Aorta (tissue), 5 donors: ENCODE results near the gene FZR1. TPM values are rescaled to one million over a fixed set of nuclear protein-coding genes. Genes with fewer than 3 reads are reported as not detected.

ENCODE experiments used
- ATAC-seq: fragments of 200-7000 bp; cut with Tn5 transposase; one replicate; pipeline ENCODE4 v1.9.1; 2022; ENCODE audit warnings: moderate library complexity; ENCODE audit not compliant: low FRiP score
- DNase-seq, 2 donors: peaks; one replicate each; pipeline ENCODE4 v3.0.0-alpha.2; 2020
- H3K27ac ChIP-seq, 2 donors: one replicate each; pipeline ENCODE4 v1.5.1; 2013; ENCODE audit warnings: low read length in 2 of 2, mild to moderate bottlenecking in 2 of 2, moderate library complexity in 2 of 2, control low read depth in 1 of 2, inconsistent platforms in 1 of 2, low read depth in 1 of 2
- H3K27me3 ChIP-seq, 2 donors: one replicate each; pipeline ENCODE4 v1.6.1; 2013; ENCODE audit warnings: control low read depth in 1 of 2, low read length in 1 of 2, mild to moderate bottlenecking in 1 of 2, moderate library complexity in 1 of 2; ENCODE audit not compliant: insufficient read depth in 2 of 2, control insufficient read depth in 1 of 2
- H3K36me3 ChIP-seq, 2 donors: one replicate each; pipeline ENCODE4 v1.6.1; 2013; ENCODE audit warnings: control low read depth in 1 of 2, low read length in 1 of 2, mild to moderate bottlenecking in 1 of 2; ENCODE audit not compliant: insufficient read depth in 2 of 2, control insufficient read depth in 1 of 2
- H3K4me1 ChIP-seq, 2 donors: one replicate each; pipeline ENCODE4 v1.6.1; 2013; ENCODE audit warnings: low read length in 2 of 2, control low read depth in 1 of 2, mild to moderate bottlenecking in 1 of 2, moderate library complexity in 1 of 2; ENCODE audit not compliant: insufficient read depth in 2 of 2, control insufficient read depth in 1 of 2
- H3K4me3 ChIP-seq, 2 donors: one replicate each; pipeline ENCODE4 v1.5.1; 2013; ENCODE audit warnings: low read length in 2 of 2, control low read depth in 1 of 2, mild to moderate bottlenecking in 1 of 2
- H3K9me3 ChIP-seq: one replicate; pipeline ENCODE4 v1.6.1; 2013; ENCODE audit warnings: mild to moderate bottlenecking, low read length; ENCODE audit not compliant: control insufficient read depth
- WGBS, 2 donors: extraction: QIAGEN DNeasy Blood & Tissue Kit; methylation state at CpG; one replicate each; pipeline ENCODE4 v1.1.7; 2013; 5-methylcytosine and 5-hydroxymethylcytosine counted together
- intact Hi-C, 2 donors: fragments of 100-400 bp; cut with DNase I; formaldehyde crosslinking; loops; one replicate each; pipeline versions ENCODE4 v1.14.2 to v1.15.0; 2022
- polyA plus RNA-seq, 2 donors: library from polyadenylated mRNA; stranded (reverse); fragments of 200-250 nt; gene quantifications; one replicate each; pipeline ENCODE4 v1.2.3, GENCODE V29; 2013
- total RNA-seq, 2 donors: library from RNA; stranded (reverse); fragmentation: NEBNext Ultra II Directional; extraction: Animal tissue kit (Norgen Biotek cat#: 25700); gene quantifications; one replicate each; pipeline ENCODE4 v1.2.1, GENCODE V29; 2021
- donor health status: healthy with polysubstance abuse.
- donor health status: Bipolar disorder and iron deficiency.
- donor health status: DM: no; HTN: no; CAD: no.
- donor health status: DM: no; HTN: no; CAD: no.
- donor health status: DM: yes; HTN: yes; CAD: no.

The FZR1 gene
- total and polyA plus RNA-seq, 4 donors = 8.0 to 42.0 (median 29.4) TPM

DNA sequence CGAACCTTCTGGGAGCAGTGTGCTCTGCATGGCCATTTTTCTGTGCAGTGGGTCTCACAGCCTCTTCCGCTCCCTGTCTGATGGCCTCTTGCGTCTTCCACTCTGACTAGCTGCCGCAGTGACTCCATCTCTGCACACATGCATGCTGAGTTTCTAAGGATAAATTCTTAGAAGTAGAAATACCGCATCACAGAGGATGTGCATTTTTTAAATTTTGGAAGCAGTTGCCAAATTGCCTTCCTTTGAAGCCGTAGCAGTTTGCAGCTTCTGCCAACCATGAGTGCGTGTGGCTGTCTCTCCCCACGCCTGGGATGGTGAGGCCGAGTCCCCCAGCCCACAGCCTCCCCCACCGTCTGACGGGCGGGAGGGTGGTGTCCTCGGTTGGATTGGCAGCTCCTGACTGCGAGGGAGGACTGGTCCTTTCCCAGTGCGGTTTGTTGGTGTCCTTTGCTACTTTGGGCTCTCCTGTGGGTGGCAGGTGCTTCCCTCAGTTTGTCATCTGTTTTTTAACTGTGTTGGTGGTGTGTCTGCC lies 9.8 kb downstream of the FZR1 start:
- WGBS, 2 donors = 72 to 79% methylated on average over 15 of the region's 15 CpGs
- ATAC-seq (no peak), DNase-seq (no peak)
- H3K36me3 ChIP-seq = no peaks in the 10 kb centered on the region
- H3K4me3 ChIP-seq = no peak overlapping the region
- no peaks in the 10 kb centered on the region for H3K27me3 ChIP-seq
- H3K27ac ChIP-seq = no peak overlapping the region
- intact Hi-C loops = no loop called here
- no peaks in the 10 kb centered on the region for H3K9me3 ChIP-seq
- H3K4me1 ChIP-seq = no peaks in the 10 kb centered on the region

DNA sequence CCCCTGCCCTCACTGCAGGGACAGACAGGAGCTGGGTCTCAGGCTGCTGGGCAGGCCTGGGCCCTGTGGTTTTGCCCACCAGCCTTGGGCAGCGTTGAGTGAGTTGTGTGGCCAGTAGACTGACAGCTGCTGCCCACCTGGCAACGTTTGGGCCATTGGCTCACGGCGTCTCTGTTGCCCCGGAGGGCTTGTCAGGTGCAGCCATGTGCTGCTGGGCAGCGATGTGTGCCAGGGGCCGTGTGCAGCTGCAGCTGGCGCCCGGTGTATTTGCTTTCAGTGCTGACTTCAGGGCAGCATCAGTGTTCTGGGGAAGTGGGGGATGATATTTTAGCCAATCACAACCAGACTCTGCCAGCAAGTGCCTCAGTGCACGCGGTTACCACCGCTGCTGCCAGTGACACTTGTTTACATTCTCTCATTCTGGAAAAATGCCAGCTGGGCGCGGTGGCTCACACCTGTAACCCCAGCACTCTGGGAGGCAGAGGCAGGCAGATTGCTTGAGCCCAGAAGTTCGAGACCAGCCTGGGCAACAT lies 10.6 kb downstream of the FZR1 start:
- intact Hi-C loops = no loop called here
- WGBS, 2 donors = 19 to 33% methylated on average over 15 of the region's 15 CpGs
- no peak for ATAC-seq
- no peak for DNase-seq
- H3K4me1 ChIP-seq = no peaks in the 10 kb centered on the region
- H3K36me3 ChIP-seq = no peaks in the 10 kb centered on the region
- H3K9me3 ChIP-seq = no peaks in the 10 kb centered on the region
- H3K27me3 ChIP-seq = no peaks in the 10 kb centered on the region
- no peak overlapping the region for H3K27ac ChIP-seq
- H3K4me3 ChIP-seq = no peak overlapping the region

DNA sequence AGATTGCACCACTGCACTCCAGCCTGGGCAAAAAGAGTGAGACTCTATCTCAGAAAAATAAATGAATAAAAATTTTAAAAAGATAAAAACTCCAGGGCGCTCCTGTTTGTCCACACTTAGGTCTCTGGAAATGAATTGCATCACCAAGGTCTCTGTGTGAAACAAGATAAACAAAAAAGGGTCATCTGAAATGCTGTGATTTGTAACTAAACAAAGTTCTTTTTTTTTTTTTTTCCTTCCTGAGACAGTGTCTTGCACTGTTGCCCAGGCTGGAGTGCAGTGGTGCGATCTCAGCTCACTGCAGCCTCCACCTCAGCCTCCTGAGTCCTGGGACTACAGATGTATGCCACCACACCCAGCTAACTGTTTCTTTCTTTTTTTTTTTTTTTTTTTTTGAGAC lies 11.5 kb downstream of the FZR1 start:
- ATAC-seq (no peak), DNase-seq (no peak)
- 91 to 99% methylated on average over 2 of the region's 2 CpGs for WGBS, 2 donors
- Histone ChIP-seq H3K27ac (no peak overlapping the region), H3K36me3 (no peaks in the 10 kb centered on the region), H3K4me1 (no peaks in the 10 kb centered on the region), H3K27me3 (no peaks in the 10 kb centered on the region), H3K4me3 (no peak overlapping the region), H3K9me3 (no peaks in the 10 kb centered on the region)
- intact Hi-C loops = no loop called here

DNA sequence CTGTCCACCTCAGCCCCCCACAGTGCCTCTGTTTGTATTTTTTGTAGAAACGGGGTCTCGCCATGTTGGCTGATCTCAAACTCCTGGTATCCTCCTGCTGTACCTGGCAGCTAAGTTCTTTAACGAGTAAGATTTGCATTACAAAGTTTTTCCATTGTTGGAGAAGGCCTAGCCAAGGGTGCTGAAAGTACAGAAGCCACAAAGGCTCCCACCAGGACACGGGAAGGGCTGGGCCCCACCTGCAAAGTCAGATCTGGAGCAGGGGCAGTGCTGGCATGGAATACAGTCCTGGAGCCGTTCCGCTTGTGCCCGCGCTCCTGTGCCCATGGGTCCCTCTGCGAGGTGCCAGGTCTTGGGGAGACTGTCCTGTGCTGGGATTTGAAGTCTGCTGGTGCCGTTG lies 12.1 kb downstream of the FZR1 start:
- Histone ChIP-seq H3K4me3 (no peak overlapping the region), H3K9me3 (no peaks in the 10 kb centered on the region), H3K27me3 (no peaks in the 10 kb centered on the region), H3K27ac (no peak overlapping the region), H3K36me3 (no peaks in the 10 kb centered on the region), H3K4me1 (no peaks in the 10 kb centered on the region)
- intact Hi-C loops = no loop called here
- WGBS, 2 donors = 67 to 75% methylated on average over 10 of the region's 10 CpGs
- DNase-seq (no peak), ATAC-seq (no peak)

DNA sequence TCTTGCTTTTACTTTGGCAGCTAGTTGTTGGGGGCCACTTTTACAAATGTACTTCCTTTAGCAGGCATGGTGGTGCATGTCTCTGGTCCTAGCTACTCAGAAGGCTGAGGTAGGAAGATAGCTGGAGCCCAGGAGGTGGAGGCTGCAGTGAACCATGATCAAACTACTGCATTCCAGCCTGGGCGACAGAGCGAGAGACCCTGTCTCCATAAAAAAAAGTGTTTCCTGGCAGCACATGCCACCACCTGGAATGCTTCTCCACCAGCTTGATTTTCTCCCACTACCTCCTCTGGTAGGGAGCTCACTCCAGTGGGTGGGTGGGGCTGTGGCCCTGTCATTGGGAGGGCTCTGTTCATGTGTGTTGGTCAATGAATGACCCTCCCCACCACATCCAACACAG lies 12.5 kb downstream of the FZR1 start:
- Histone ChIP-seq H3K4me3 (no peak overlapping the region), H3K9me3 (no peaks in the 10 kb centered on the region), H3K36me3 (no peaks in the 10 kb centered on the region), H3K27ac (no peak overlapping the region), H3K4me1 (no peaks in the 10 kb centered on the region), H3K27me3 (no peaks in the 10 kb centered on the region)
- DNase-seq = no peak
- ATAC-seq = no peak
- WGBS, 2 donors = 41 to 58% methylated on average over 2 of the region's 2 CpGs
- intact Hi-C loops = no loop called here

DNA sequence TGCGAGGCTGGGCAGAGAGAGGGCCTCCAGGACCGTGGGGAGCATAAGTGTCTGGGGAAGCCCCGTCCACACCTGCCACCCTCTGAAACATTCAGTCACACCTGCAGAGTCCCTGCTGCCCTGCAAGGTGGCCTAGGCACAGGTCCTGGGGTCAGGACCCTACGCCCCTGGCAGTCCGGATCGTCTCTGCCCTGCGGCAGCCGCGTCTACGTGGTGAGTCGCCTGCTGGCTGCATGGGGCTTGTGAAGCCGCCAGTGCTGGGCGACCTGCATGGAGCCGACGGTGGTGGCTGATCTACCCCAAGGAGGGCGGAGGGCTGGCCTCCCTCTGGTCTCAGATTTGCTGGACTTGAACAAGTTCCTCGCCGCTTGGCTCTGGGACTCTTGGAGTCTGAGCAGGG lies 13.0 kb downstream of the FZR1 start:
- no peaks in the 10 kb centered on the region for H3K9me3 ChIP-seq
- H3K4me3 ChIP-seq = no peak overlapping the region
- no peaks in the 10 kb centered on the region for H3K36me3 ChIP-seq
- H3K27ac ChIP-seq = no peak overlapping the region
- WGBS, 2 donors = 80% methylated on average over 12 to 18 of the region's 18 CpGs
- no peaks in the 10 kb centered on the region for H3K4me1 ChIP-seq
- no peak for ATAC-seq
- no peaks in the 10 kb centered on the region for H3K27me3 ChIP-seq
- intact Hi-C loops = no loop called here
- no peak for DNase-seq

DNA sequence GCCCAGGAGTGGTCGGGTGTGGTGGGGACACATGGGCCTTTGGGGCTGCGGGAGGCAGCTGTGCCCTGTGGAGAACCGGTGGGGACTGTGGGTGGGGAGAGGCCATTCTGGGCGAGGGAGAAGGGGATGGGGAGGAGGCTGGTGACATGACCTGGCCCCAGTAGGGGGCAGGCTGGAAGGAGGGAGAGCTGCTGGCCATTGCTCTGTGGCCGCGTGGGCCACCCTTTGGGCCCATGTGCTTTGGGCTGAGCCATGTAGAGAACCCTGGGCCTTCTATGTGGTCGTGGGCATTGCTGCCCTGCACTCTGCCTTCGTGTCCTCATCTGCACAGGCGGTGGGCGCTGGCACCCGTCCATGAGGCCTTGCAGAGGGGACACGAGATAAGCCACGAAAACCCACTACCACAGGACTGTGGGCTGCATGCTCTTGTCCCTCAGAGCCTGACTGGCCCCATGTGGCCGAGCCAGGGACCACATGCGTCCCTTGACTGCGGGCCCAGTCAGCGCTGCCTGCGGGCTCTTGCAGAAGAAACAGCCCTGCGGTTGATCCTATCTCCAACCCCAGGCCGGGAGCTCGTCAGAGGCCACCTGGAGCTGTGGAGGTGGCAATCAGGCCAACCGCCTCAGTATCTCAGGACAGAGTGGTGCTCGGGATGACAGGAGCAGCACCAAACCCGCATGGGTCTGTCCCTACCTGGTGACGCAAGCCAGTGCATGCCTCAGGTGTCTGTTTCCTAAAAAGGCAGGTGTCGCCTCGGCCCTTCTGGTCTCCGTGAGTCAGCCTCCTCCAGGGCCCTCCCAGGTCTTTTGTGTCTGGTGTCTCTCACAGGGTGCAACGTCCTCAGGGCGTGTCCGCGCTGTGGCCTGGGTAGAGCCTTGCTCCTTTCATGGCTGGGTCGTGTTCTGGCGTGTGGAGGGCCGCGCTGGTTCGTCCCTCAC lies 14.3 kb downstream of the FZR1 start:
- Histone ChIP-seq H3K4me3 (no peak overlapping the region), H3K9me3 (no peaks in the 10 kb centered on the region), H3K27me3 (no peaks in the 10 kb centered on the region), H3K36me3 (no peaks in the 10 kb centered on the region), H3K4me1 (no peaks in the 10 kb centered on the region), H3K27ac (no peak overlapping the region)
- intact Hi-C loops = no loop called here
- ATAC-seq (no peak), DNase-seq (no peak)
- 83 to 85% methylated on average over 37 of the region's 37 CpGs for WGBS, 2 donors

DNA sequence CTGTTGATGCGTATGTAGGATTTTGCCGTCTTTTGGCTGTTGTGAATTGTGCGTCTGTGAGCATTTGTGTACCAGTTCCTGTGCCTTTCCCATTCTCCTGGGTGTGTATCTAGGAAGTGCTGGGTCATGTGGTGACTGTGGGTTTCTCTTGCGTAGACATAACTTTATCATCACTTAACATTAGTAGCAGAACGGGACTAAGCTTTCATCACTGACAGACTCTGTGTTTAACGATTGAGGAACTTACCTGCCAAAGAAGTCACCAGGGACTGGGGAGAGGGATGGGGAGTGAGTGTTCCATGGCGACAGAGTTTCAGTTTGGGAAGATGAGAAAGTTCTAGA lies 15.0 kb downstream of the FZR1 start:
- intact Hi-C loops = no loop called here
- Histone ChIP-seq H3K4me1 (no peaks in the 10 kb centered on the region), H3K36me3 (no peaks in the 10 kb centered on the region), H3K27me3 (no peaks in the 10 kb centered on the region), H3K4me3 (no peak overlapping the region), H3K27ac (no peak overlapping the region), H3K9me3 (no peaks in the 10 kb centered on the region)
- DNase-seq = no peak
- no peak for ATAC-seq
- 85 to 86% methylated on average over 7 of the region's 7 CpGs for WGBS, 2 donors
